Motor neuron (in vitro differentiated cells): ENCODE results near the gene NAALADL2. TPM values are rescaled to one million over a fixed set of nuclear protein-coding genes. Genes with fewer than 3 reads are reported as not detected.
A peak's percentile ranks its signal among the peaks of the same experiment; 100 is the strongest.

Experiments used
- ATAC-seq, 8 experiments: fragments of 200-7000 bp; cut with Tn5 transposase; replicated peaks in 6 of 8; 2 replicates each; pipeline ENCODE4 v1.8.0; 2021; ENCODE audit warnings: mild to moderate bottlenecking in 8 of 8, moderate library complexity in 8 of 8
- H3K27ac ChIP-seq, 2 donors: fragments of 250-450 bp; sonication (Bioruptor Pico); 2 replicates each; pipeline ENCODE4 v1.9.0; 2021; ENCODE audit warnings: antibody characterized with exemption in 2 of 2, mild to moderate bottlenecking in 2 of 2, moderate library complexity in 1 of 2
- H3K4me1 ChIP-seq, 2 donors: fragments of 250-450 bp; sonication (Bioruptor Pico); replicated peaks in 1 of 2; 2 replicates each; pipeline ENCODE4 v1.6.1; 2021; ENCODE audit warnings: antibody characterized with exemption in 2 of 2, mild to moderate bottlenecking in 2 of 2, moderate library complexity in 1 of 2
- H3K4me3 ChIP-seq, 5 donors: fragments of 250-450 bp; sonication (Bioruptor Pico); 2 replicates each; pipeline ENCODE4 v1.9.0; 2021; ENCODE audit warnings: antibody characterized with exemption in 5 of 5, mild to moderate bottlenecking in 5 of 5, moderate library complexity in 4 of 5
- WGBS, 10 experiments: fragments of 450-650 bp; shearing (Covaris generic); methylation state at CpG; one replicate each; pipeline ENCODE4 v1.0.0; 2022; 5-methylcytosine and 5-hydroxymethylcytosine counted together
- in situ Hi-C, 9 experiments: fragments of 400-800 bp; cut with MboI; loops; one replicate each; pipeline ENCODE4 v1.15.0; 2021; ENCODE audit warnings: low sequenced_read_pairs in 9 of 9, low pct_unique_long_range_greater_than_20kb in 2 of 9; ENCODE audit not compliant: unreplicated experiment in 9 of 9
- total RNA-seq, 8 experiments: library from RNA; unstranded; fragments of 300-600 nt; gene quantifications; 2 replicates each; pipeline versions ENCODE4 v1.2.3 to v1.2.4, GENCODE V29; 2022

NAALADL2 gene
- total RNA-seq, 8 experiments from 2014 or later, result 1.1 to 5.4 (median 2.0) TPM

DNA sequence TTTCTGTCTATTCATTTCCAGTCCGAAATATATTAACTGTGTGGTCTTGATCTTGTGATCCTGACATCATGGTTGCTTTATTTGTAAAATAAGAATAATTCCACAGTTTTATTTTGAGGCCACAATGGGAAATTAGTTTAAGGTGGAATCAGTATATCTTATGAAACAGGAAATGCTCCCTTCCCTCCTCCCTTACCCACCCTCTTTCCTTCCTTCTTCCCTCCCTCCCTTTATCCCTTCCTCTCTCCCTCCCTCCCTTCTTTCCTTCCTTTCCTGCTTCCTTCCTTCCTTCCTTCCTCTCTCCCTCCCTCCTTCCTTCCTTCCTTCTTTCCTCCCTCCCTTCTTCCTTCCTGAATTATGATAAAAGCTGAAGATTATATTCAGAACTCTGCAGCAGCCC lies 452.3 kb downstream of the NAALADL2 start:
- no peak for ATAC-seq
- WGBS, 10 experiments, result 57 to 100% (median 100%) methylated on average over 1 of the region's 1 CpG; no CpG with 5 or more reads in 3 of the 10 experiments
- Histone ChIP-seq H3K27ac (no peak overlapping the region), H3K4me3 (no peak overlapping the region), H3K4me1 (peaks cover 7 to 12% of the 10 kb centered on the region in 2 donors)
- in situ Hi-C loops, result no loop called here

DNA sequence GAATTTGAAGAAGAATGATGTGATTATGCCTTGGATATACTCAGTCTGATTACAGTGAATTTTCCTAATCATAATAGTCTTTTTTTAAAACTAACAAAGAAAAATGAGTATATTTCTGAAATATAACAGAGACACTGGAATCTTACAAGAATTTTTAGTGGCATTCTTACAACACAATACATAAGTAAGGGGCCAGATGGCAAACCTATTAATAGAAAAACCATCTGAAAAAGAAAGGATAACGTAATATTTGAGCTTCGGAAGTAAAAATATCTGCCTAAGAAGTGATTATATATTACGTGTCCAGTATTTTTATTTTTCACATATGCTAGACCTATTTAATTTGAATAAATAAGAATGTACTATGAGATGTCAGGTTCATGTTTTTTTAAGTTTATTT lies 452.8 kb downstream of the NAALADL2 start:
- in situ Hi-C loops, result no loop called here
- Histone ChIP-seq H3K4me1 (peaks cover 7 to 12% of the 10 kb centered on the region in 2 donors), H3K4me3 (no peak overlapping the region), H3K27ac (no peak overlapping the region)
- no peak for ATAC-seq
- 42 to 100% (median 92%) methylated on average over 2 to 3 of the region's 3 CpGs for WGBS, 10 experiments

DNA sequence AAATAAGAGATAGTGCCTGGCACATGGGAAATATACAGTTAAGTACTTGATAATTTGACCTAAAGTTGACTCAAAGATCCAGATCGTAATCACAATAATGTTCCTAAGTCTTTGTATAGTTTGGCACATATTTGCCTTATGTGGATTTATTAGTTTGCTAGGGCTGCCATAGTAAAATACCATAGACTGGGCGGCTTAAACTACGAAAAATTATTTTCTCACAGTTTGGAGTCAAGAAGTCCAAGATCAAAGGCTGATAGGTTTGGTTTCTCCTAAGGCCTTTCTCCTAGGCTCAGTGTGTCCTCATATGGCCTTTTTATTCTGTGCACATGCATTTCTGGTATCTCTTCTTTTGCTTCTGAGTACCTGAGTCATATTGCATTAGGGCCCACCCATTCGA lies 453.7 kb downstream of the NAALADL2 start:
- Histone ChIP-seq H3K4me1 (peaks cover 5 to 12% of the 10 kb centered on the region in 2 donors), H3K27ac (no peak overlapping the region), H3K4me3 (no peak overlapping the region)
- in situ Hi-C loops, result no loop called here
- ATAC-seq, result no peak
- 49 to 100% (median 79%) methylated on average over 2 to 4 of the region's 4 CpGs; no CpG with 5 or more reads in 2 of the 10 experiments for WGBS, 10 experiments

DNA sequence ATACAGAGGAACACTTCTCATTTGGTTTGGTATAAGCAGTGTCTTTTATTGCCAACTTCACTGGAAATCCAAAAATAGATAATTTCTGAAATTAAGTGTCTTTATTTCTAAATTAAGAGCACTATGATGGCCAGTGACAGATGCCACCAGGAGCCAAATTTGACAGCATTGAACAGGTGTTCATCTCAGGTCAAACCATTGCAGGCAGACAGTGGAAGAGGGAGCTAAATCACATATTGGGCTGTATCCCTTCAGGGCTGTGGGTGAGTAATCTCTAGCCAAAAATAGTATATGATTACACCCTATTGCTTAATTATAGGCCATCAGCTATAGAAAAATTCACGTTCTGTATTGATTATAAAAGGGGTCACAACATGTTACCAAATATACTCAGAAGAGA lies 457.7 kb downstream of the NAALADL2 start:
- in situ Hi-C loops, result no loop called here
- Histone ChIP-seq H3K4me3 (no peak overlapping the region), H3K4me1 (peaks cover 0 to 10% of the 10 kb centered on the region in 2 donors), H3K27ac (no peak overlapping the region)
- 14 to 100% (median 82%) methylated on average over 1 of the region's 1 CpG; no CpG with 5 or more reads in 1 of the 10 experiments for WGBS, 10 experiments
- ATAC-seq, result no peak

DNA sequence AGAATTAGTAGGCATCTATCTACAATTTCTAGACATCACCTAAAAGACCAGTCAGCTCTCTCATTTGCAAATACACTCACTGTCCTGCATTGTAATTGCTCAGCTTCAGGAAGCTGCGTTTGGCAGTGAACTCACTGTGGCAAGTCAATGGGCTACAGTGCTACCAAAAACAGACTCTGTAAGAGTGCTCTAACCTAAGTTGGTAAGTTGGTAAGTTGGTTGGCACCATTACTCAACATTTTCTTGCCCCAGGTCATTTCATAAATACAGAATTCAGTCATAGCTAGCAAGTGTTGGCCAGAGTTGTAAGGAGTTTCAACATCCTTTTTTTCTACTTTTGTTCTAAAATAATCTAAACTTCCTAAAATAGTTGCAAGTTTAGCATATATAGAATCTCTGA lies 466.3 kb downstream of the NAALADL2 start:
- ATAC-seq, result no peak
- 0 to 88% (median 63%) methylated on average over 1 of the region's 1 CpG; no CpG with 5 or more reads in 4 of the 10 experiments for WGBS, 10 experiments
- Histone ChIP-seq H3K27ac (no peak overlapping the region), H3K4me1 (no peaks in the 10 kb centered on the region), H3K4me3 (no peak overlapping the region)
- in situ Hi-C loops, result no loop called here

DNA sequence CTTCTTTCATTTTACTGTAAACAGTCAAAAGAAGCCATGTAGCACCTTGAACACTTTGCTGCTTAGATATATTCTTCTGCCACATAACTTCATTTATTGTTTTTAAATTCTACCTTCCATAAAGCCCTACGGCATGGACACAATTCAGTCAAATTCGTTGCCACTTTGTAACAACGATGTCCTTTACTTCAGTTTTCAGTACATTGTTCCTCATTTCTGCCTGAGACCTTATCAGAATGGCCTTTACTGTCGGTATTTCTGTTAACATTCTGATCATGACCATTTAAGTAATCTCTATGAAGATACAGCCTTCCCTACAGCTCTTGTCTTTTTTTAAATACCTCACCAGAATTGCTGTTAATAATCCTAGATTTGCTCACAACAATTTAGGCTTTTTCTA lies 466.9 kb downstream of the NAALADL2 start:
- in situ Hi-C loops, result no loop called here
- no peak for ATAC-seq
- Histone ChIP-seq H3K27ac (no peak overlapping the region), H3K4me3 (no peak overlapping the region), H3K4me1 (no peaks in the 10 kb centered on the region)
- 49 to 100% (median 86%) methylated on average over 3 to 4 of the region's 4 CpGs for WGBS, 10 experiments

DNA sequence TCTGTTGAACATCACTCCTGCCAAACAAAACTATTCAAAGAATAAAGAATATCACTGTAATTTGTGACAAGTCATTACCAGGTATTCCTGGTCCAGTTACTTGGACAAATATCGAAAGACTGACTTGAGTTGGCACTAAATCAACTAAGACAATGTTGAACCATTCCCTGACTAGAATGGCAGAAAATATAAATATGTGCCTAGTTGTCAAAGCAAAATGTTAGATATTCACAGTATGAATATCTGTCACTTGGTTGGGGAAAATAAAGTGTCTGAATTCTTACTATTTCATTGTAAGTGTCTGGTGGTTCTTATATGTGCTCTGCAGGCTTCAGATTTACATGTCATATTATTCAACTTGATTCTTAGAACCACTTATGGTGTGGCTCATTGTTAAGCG lies 470.2 kb downstream of the NAALADL2 start:
- no peak overlapping the region for H3K27ac ChIP-seq
- peak in 1 of 8 experiments; percentile 74 for ATAC-seq
- H3K4me1 ChIP-seq, result no peaks in the 10 kb centered on the region
- WGBS, 10 experiments, result 53 to 100% (median 91%) methylated on average over 1 to 2 of the region's 2 CpGs
- no peak overlapping the region for H3K4me3 ChIP-seq
- in situ Hi-C loops, result no loop called here

DNA sequence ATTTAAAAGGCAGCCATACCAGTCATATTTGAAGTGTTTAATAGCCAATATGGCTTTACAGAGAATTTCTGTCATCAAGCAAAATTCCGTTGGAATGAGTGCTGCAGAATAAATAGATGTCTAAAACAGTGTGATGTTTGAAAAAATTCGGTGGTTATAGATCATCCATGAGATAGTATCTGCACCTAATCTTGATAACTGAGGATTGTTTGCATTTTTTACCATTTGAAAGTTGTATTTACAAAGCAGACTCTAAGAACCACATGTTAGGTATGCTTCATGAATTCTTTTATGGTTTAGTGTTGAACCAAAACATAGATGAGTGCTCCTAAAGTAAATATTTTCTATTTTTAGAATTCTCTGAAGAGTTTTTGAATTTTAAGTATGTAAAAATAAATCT lies 476.1 kb downstream of the NAALADL2 start:
- H3K4me3 ChIP-seq, result no peak overlapping the region
- ATAC-seq, result no peak
- H3K27ac ChIP-seq, result no peak overlapping the region
- H3K4me1 ChIP-seq, result no peaks in the 10 kb centered on the region
- in situ Hi-C loops, result no loop called here
- 38 to 88% (median 70%) methylated on average over 1 to 2 of the region's 2 CpGs; no CpG with 5 or more reads in 2 of the 10 experiments for WGBS, 10 experiments

DNA sequence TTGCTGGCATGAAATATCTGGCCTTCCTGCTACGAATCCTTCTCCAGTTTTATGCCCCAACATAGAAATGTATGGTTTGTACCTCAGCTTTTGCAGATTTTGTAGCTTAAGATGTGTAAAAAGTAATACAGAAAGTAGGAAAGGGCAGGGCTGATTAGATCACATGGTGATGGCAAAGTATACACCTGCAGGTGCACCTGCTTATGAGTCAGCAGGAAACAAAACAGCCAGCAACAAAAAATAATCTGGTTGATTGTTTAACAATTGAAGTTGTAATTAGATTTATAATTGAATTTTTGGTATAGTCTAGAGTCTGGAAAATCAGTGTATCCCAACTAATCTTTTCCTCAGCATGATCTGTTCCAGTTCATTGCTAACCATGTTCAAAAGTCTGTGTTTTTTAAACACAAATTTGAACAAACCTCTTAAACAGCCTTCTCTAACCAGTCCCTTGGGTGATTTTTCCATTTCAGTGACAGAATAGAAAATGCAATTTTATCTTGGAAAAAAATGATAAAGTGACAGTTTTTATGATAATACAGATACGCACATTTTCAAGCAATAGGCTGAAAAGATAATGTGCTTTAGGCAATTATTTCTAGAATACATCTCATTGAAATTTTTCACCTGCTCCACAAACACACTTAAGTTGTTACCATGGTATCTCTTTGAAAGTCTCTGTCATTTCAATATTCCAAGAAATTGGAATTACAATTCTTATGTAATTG lies 477.4 kb downstream of the NAALADL2 start:
- H3K4me3 ChIP-seq, result no peak overlapping the region
- 41 to 100% (median 80%) methylated on average over 2 of the region's 2 CpGs; no CpG with 5 or more reads in 3 of the 10 experiments for WGBS, 10 experiments
- in situ Hi-C loops, result no loop called here
- no peaks in the 10 kb centered on the region for H3K4me1 ChIP-seq
- no peak for ATAC-seq
- H3K27ac ChIP-seq, result no peak overlapping the region

DNA sequence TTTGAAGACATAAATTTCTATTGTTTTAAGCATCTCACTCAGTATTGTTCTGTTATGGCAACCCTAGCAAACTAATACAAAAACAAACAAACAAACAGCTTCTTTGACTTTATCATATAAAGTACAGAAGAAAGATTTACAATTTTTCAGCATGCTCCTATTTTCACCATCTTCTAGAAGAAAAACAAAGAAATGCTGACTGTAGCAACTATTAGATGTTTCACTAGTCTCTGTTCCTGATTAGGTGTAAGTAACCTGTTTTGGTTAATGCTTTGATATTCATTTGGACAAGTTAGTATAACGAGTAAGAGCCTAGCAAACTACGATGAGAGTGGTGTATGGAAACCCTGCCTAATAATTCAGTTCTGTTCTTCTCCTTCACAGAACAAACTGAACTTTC lies 478.5 kb downstream of the NAALADL2 start:
- in situ Hi-C loops, result no loop called here

DNA sequence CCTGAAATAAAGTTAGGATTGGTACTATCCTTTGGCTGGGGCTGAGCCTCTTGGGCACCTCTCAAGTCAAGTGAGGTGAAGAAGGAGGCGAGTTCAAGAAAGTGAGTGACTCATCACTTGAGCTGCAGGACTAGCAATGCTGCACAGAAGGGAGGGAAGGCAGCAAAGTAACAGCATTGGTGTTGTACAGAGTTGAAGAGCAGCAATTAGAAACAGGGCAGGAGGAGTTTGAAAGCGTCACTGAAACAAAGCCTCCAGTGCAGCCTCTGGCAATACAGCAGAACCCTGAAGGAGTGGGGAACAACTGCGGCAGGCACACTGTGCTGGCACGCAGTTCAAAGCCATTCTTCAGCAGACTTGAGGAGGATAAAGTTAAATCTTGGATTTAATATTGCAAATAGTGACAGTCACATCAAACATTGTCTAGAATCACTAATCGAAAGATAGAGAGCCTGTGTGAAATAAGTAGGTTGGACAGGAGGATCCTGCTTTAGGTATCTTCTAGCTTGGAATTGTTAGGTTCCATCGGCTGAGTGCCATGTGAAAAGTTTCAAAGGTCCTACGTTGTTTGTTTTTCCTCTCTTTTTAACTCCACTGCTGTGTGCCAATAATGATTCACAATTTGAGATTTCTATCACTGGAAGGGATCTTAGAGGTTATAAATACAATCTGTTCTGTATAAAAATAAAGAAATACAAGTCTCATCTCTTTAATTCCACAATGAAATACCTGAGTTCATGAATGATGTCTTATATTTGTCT lies 479.8 kb downstream of the NAALADL2 start:
- Histone ChIP-seq H3K27ac (no peak overlapping the region), H3K4me1 (no peaks in the 10 kb centered on the region), H3K4me3 (no peak overlapping the region)
- 5 to 93% (median 46%) methylated on average over 3 to 7 of the region's 7 CpGs; no CpG with 5 or more reads in 2 of the 10 experiments for WGBS, 10 experiments
- ATAC-seq, result peak in 4 of 8 experiments; percentile 12 to 77 (median 40)
- in situ Hi-C loops, result no loop called here

More for the DNA sequence above, 478.5 kb downstream of the NAALADL2 start:
- Histone ChIP-seq H3K4me1 (no peaks in the 10 kb centered on the region), H3K27ac (no peak overlapping the region), H3K4me3 (no peak overlapping the region)
- ATAC-seq, result no peak
- 33 to 100% (median 80%) methylated on average over 1 to 2 of the region's 2 CpGs; no CpG with 5 or more reads in 4 of the 10 experiments for WGBS, 10 experiments

DNA sequence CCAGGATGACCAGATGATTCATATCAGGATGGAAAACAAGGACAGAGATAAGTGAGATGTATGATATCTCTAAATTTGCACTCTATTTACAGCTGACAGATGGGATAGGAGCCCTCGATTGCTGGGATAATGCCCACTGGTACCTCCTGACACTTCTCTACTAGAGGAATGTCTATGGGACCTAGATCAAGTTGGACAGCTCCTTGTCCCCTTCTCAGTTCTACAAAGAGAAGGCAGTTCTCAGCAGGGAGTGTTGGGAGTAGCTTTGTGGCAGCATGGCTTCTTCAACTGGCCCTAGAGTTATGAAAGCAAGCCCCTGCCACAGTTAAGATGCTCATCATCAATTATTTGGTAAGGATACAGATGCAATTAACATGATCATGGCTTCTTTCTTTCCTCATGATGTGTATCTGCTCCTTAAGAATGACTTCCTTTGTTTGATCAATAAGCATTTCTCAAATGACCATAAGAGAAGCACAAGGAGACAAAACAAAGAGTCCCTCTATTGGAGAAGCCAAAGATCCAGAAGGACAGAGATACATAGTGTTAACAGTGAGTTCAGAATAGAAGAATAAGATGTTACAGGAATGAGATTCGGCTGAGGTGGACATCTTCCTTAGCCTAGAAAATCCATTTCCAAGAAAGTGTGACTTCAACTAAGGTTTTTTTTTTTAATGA lies 481.3 kb downstream of the NAALADL2 start:
- no peak for ATAC-seq
- no peaks in the 10 kb centered on the region for H3K4me1 ChIP-seq
- H3K27ac ChIP-seq, result no peak overlapping the region
- 67 to 100% (median 89%) methylated on average over 1 to 2 of the region's 2 CpGs for WGBS, 10 experiments
- H3K4me3 ChIP-seq, result no peak overlapping the region
- in situ Hi-C loops, result no loop called here

DNA sequence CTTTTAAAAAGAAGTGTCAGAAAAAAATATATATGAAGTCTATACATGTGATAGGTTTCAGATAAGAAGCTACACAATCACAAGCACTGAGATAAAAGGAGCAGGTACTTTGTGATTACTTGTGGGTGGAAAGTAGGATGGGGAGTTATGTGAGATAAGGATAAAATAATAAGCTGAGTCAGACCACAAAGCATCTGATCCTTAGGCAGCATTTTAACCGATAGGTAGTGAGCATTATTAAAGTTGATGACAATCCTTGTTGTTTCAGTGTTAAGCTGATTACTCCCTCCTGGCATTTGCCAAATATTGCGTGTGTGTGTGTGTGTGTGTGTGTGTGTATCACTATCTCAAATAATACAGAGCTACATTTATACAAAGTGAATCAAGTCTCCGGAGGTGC lies 483.1 kb downstream of the NAALADL2 start:
- in situ Hi-C loops, result no loop called here
- no peak overlapping the region for H3K4me3 ChIP-seq
- WGBS, 10 experiments, result 17 to 100% (median 66%) methylated on average over 1 to 3 of the region's 3 CpGs
- no peaks in the 10 kb centered on the region for H3K4me1 ChIP-seq
- ATAC-seq, result no peak
- H3K27ac ChIP-seq, result no peak overlapping the region
